DOHH2 (cell line): Measurements from ENCODE around the gene TES.

Experiments
- CTCF ChIP-seq: fragments of 200-600 bp; sonication (generic); IDR thresholded peaks from one replicate; pipeline ENCODE4 v1.5.1; 2014; ENCODE audit warnings: antibody characterized with exemption, mild to moderate bottlenecking, low read depth, low read length; ENCODE audit not compliant: poor library complexity, severe bottlenecking
- EZH2phosphoT487 ChIP-seq: fragments of 200-600 bp; sonication (generic); IDR thresholded peaks from 2 replicates; pipeline ENCODE4 v1.6.1; 2017; ENCODE audit warnings: borderline replicate concordance, mild to moderate bottlenecking, antibody characterized with exemption, low read length, moderate library complexity, mixed read lengths

GRCh38 chr7:116257156-116257555 is 46.8 kb downstream of the TES start:
- TF ChIP-seq CTCF = no peak
- TF ChIP-seq EZH2phosphoT487 = no peak
